Stomach (tissue), 9 donors: ENCODE data around the gene MPZL1. TPM values are rescaled to one million over a fixed set of nuclear protein-coding genes. Genes with fewer than 3 reads are reported as not detected.
"Not testable (repeated sequence)": the region's sequence is repeated elsewhere in the genome, so short reads cannot be mapped to it uniquely, and the experiment has no call there.

ENCODE experiments used
- DNase-seq, 2 donors: peaks; one replicate each; pipeline versions ENCODE4 v3.0.0 to v3.0.0-alpha.2; 2013 to 2019
- H3K27ac ChIP-seq, 5 donors: fragments of 200-600 bp in 4 of 5; sonication (generic) in 4 of 5; one replicate each; pipeline ENCODE4 v1.5.1; 2013 to 2019; ENCODE audit warnings: mild to moderate bottlenecking in 1 of 5, moderate library complexity in 1 of 5
- H3K27me3 ChIP-seq, 3 donors: fragments of 200-600 bp; sonication (generic); one replicate each; pipeline ENCODE4 v1.5.1; 2017 to 2019; ENCODE audit warnings: mixed run types in 1 of 3
- H3K36me3 ChIP-seq, 4 donors: fragments of 200-600 bp; sonication (generic); 1 replicate in 3 of 4; 2 replicates in 1 of 4; pipeline ENCODE4 v1.5.1; 2016 to 2019
- H3K4me1 ChIP-seq, 4 donors: fragments of 200-600 bp; sonication (generic); one replicate each; pipeline ENCODE4 v1.5.1; 2016 to 2019
- H3K4me3 ChIP-seq, 4 donors: fragments of 200-600 bp; sonication (generic) in 3 of 4; one replicate each; pipeline ENCODE4 v1.5.1; 2016 to 2019; ENCODE audit warnings: mild to moderate bottlenecking in 1 of 4
- H3K9me3 ChIP-seq, 4 donors: fragments of 200-600 bp; sonication (generic); one replicate each; pipeline ENCODE4 v1.5.1; 2016 to 2019
- EP300 ChIP-seq: sonication (generic); formaldehyde crosslinking; IDR thresholded peaks from one replicate; pipeline ENCODE4 v1.6.1; 2017; ENCODE audit warnings: antibody characterized with exemption
- POLR2A ChIP-seq, 4 donors: fragments of 450-650 bp; IDR thresholded peaks; one replicate each; pipeline ENCODE4 v1.6.1; 2016; ENCODE audit warnings: antibody characterized with exemption in 4 of 4, control low read depth in 2 of 4, mild to moderate bottlenecking in 1 of 4, moderate library complexity in 1 of 4
- POLR2AphosphoS5 ChIP-seq, 3 donors: sonication (generic); formaldehyde crosslinking; IDR thresholded peaks; one replicate each; pipeline ENCODE4 v1.6.1; 2016; ENCODE audit warnings: antibody characterized with exemption in 3 of 3
- WGBS, 5 donors: extraction: QIAGEN DNeasy Blood & Tissue Kit in 3 of 5; methylation state at CpG; one replicate each; pipeline versions ENCODE4 v1.1.5 to v1.1.7; 2013 to 2018; 5-methylcytosine and 5-hydroxymethylcytosine counted together
- intact Hi-C: fragments of 100-400 bp; cut with DNase I; formaldehyde crosslinking; loops from one replicate; pipeline ENCODE4 v1.15.1; 2023; ENCODE audit warnings: low total_unique reads
- polyA plus RNA-seq, 3 donors: library from polyadenylated mRNA; stranded (reverse); fragments of 200-250 nt; gene quantifications; one replicate each; pipeline ENCODE4 v1.2.3, GENCODE V29; 2013
- total RNA-seq, 5 donors: library from RNA; depleted of rRNA; stranded (reverse); fragments of >200 nt; gene quantifications; one replicate each; pipeline versions ENCODE4 v1.1.0 to v1.2.3, GENCODE V29; 2014 to 2016
- TF ChIP-seq, protein P1 (sequence below), 7 experiments: fragments of 450-650 bp in 4 of 7; fragments of 200-600 bp in 3 of 7; sonication (generic) in 3 of 7; IDR thresholded peaks; one replicate each; pipeline ENCODE4 v1.5.1; 2016 to 2019; ENCODE audit warnings: antibody characterized with exemption in 7 of 7, control low read depth in 2 of 7, mild to moderate bottlenecking in 1 of 7
- donor health status: healthy with polysubstance abuse.
- donor health status: Bipolar disorder and iron deficiency.
- donor health status: healthy.

The MPZL1 gene
- total and polyA plus RNA-seq, 8 donors, result 7.2 to 115 (median 30.6) TPM

DNA sequence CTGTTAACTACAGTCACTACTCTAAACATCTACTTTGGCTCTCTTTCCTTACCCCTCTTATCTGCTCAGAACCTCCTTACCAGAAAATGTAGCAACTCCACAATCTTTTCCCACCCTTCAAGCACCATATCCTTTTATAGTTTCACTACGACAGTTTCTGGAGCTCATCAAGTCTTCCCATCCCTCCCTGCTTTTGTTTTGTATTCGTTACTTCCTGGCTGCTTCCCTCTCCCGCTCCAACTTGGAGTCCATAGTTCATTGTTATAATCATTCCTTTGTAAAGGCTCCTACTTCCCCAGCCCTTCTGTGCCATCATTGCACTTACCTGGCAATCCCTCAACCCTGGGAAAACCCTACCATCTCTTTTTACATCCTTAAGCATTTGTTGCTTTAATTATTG, 18.0 kb downstream of the MPZL1 start:
- no peak overlapping the region for H3K4me3 ChIP-seq
- intact Hi-C loops, result loop anchor here (10.0 kb wide), 1 partner anchor 55 kb away; no protein-coding TSS in a partner anchor
- H3K27me3 ChIP-seq, result no peaks in the 10 kb centered on the region
- H3K4me1 ChIP-seq, result peaks cover 16 to 68% (median 40%) of the 10 kb centered on the region in 4 donors
- TF ChIP-seq, protein P1, sequence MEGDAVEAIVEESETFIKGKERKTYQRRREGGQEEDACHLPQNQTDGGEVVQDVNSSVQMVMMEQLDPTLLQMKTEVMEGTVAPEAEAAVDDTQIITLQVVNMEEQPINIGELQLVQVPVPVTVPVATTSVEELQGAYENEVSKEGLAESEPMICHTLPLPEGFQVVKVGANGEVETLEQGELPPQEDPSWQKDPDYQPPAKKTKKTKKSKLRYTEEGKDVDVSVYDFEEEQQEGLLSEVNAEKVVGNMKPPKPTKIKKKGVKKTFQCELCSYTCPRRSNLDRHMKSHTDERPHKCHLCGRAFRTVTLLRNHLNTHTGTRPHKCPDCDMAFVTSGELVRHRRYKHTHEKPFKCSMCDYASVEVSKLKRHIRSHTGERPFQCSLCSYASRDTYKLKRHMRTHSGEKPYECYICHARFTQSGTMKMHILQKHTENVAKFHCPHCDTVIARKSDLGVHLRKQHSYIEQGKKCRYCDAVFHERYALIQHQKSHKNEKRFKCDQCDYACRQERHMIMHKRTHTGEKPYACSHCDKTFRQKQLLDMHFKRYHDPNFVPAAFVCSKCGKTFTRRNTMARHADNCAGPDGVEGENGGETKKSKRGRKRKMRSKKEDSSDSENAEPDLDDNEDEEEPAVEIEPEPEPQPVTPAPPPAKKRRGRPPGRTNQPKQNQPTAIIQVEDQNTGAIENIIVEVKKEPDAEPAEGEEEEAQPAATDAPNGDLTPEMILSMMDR (IDR thresholded peaks at IDR 0.05), result no peak
- TF ChIP-seq POLR2A (IDR thresholded peaks at IDR 0.05) (no peak), POLR2AphosphoS5 (IDR thresholded peaks at IDR 0.05) (no peak), EP300 (no peak)
- WGBS, 5 donors, result 38 to 47% (median 45%) methylated on average over 3 of the region's 3 CpGs
- peak in 1 of 2 donors; percentile 47 for DNase-seq
- H3K9me3 ChIP-seq, result no peaks in the 10 kb centered on the region
- peaks cover 0 to 7% (median 3%) of the 10 kb centered on the region in 4 donors for H3K36me3 ChIP-seq
- H3K27ac ChIP-seq, result peak overlapping the region in 1 of 5 donors; percentile 17

DNA sequence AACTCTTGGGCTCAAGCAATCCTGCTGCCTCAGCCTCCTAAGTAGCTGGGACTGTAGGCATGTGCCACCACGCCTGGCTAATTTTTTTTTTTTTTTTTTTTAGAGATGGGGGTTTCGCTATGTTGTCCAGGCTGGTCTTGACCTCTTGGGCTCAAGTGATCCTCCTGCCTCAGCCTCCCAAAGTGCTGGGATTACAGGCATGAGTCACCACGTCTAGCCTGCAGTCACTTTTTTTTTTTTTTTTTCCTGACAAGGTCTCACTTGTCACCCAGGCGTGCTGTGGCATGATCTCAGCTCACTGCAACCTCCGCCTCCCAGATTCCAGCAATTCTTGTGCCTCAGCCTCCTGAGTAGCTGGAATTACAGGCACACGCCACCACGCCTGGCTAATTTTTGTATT, 19.3 kb downstream of the MPZL1 start:
- H3K4me3 ChIP-seq, H3K36me3 ChIP-seq, intact Hi-C loops, H3K9me3 ChIP-seq, H3K27ac ChIP-seq, H3K27me3 ChIP-seq, DNase-seq: not testable (repeated sequence)
- peaks cover 9 to 61% (median 32%) of the 10 kb centered on the region in 4 donors for H3K4me1 ChIP-seq
- 92 to 100% (median 95%) methylated on average over 7 of the region's 7 CpGs for WGBS, 5 donors

DNA sequence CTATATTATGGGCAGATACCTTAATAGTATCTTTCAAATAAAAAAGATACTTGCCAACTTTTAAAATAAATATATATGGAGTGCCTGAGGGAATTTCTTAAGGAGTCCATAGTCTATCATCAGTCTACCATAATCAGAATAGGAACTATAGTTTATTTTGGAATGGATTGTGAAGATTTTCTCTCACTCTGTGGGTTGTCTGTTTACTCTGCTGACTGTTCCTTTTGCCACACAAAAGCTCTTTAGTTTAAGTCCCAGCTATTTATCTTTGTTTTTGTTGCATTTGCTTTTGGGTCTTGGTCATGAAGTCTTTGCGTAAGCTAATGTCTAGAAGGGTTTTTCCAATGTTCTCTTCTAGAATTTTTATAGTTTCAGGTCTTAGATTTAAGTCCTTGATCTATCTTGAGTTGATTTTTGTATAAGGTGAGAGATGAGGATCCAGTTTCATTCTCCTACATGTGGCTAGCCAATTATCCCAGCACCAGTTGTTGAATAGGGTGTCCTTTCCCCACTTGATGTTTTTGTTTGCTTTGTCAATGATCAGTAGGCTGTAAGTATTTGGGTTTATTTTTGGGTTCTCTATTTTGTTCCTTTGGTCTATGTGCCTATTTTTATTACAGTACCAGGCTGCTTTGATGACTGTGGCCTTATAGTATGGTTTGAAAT, 20.7 kb downstream of the MPZL1 start:
- H3K4me3 ChIP-seq, H3K27ac ChIP-seq, intact Hi-C loops: not testable (repeated sequence)

DNA sequence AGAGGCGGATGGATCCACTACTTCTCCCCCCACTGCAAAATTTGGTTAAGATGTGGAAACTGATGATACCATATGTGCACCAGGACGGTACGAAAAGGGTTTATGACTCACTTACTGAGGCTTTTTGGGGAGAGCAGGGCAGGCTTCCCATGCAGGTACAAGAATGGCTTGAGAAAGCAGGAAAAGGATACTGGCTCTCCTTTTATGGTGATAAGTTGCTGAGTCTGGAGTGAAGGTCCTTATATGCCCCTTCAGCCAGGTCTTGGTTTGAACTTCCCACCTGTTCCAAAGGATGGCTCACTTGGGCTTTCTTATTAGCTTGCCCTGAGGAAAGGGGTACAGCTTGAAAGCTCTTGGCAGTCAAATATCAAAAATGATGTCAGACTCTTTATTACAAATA, 23.1 kb downstream of the MPZL1 start:
- no peak for DNase-seq
- Histone ChIP-seq H3K27me3 (no peaks in the 10 kb centered on the region), H3K4me3 (no peak overlapping the region), H3K9me3 (no peaks in the 10 kb centered on the region), H3K4me1 (peaks cover 4 to 78% (median 35%) of the 10 kb centered on the region in 4 donors), H3K36me3 (no peaks in the 10 kb centered on the region), H3K27ac (no peak overlapping the region)
- TF ChIP-seq, protein P1 (IDR thresholded peaks at IDR 0.05), result no peak
- WGBS, 5 donors, result 89 to 96% (median 94%) methylated on average over 3 of the region's 3 CpGs
- intact Hi-C loops, result no loop called here

More for the DNA sequence above, 20.7 kb downstream of the MPZL1 start:
- not testable (repeated sequence) for H3K36me3 ChIP-seq, H3K27me3 ChIP-seq, H3K9me3 ChIP-seq, DNase-seq
- WGBS, 5 donors, result 40 to 69% (median 61%) methylated on average over 1 of the region's 1 CpG
- H3K4me1 ChIP-seq, result peaks cover 0 to 60% (median 25%) of the 10 kb centered on the region in 4 donors

DNA sequence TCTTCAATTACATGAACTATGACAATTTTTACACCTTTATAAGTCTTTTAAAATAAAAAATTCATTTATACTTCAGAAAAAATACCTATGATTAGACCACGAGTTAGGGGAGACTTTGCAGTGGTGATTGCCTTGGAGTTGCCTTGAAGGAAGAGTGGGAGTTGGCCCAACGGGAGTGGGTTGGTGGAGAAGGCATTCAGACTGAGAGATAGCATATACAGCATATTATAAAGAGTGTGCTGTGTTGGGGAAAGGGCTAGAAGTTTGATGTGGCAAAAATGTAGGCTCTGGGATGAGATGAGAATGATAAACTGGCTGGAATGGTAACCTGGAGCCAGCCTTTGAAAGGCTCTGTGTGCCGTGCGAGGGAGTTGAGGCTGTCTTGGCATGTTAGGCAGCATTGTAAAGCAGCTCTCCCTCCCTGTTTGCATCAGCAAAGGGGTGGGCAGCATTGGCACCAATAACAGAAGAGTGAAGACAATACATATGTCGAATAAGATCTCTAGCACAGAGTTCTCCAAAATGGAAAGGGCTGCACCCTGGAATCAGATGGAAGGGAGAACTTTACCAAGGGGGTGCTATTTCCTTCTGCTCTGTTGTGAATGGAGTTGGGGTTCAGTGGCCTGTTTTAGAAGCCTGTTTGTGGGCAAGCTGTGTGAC, 24.4 kb downstream of the MPZL1 start:
- no peaks in the 10 kb centered on the region for H3K9me3 ChIP-seq
- DNase-seq, result no peak
- H3K27ac ChIP-seq, result no peak overlapping the region
- no peak overlapping the region for H3K4me3 ChIP-seq
- H3K36me3 ChIP-seq, result no peaks in the 10 kb centered on the region
- 77 to 89% (median 78%) methylated on average over 5 of the region's 5 CpGs for WGBS, 5 donors
- intact Hi-C loops, result no loop called here
- H3K4me1 ChIP-seq, result peaks cover 4 to 87% (median 36%) of the 10 kb centered on the region in 4 donors
- no peaks in the 10 kb centered on the region for H3K27me3 ChIP-seq
- TF ChIP-seq, protein P1 (IDR thresholded peaks at IDR 0.05), result no peak
- TF ChIP-seq POLR2A (IDR thresholded peaks at IDR 0.05) (no peak), POLR2AphosphoS5 (IDR thresholded peaks at IDR 0.05) (no peak), EP300 (no peak)
